MCF 10A (cell line): ENCODE measurements around the gene ABHD16A. TPM values are rescaled to one million over a fixed set of nuclear protein-coding genes. Genes with fewer than 3 reads are reported as not detected.
A peak's percentile ranks its signal among the peaks of the same experiment; 100 is the strongest.

Source experiments
- BruUV-seq: library from RNA; stranded (reverse); fragments of 400-500 nt; replicated peaks from 2 replicates; lab custom pipeline; 2021; lab: Mats Ljungman, UMichigan
- CTCF ChIA-PET: fragments of 300-600 bp; sonication (Branson Sonifier 250); formaldehyde crosslinking; extraction: SDS; loops from one replicate; lab custom pipeline; 2021; ENCODE audit warnings: antibody characterized with exemption, inconsistent platforms; lab: Yijun Ruan, JAX
- POLR2A ChIA-PET: fragments of 300-600, 350-650 bp; sonication (Branson Sonifier 250); formaldehyde crosslinking; extraction: SDS; loops from one replicate; lab custom pipeline; 2020; ENCODE audit warnings: antibody characterized with exemption, inconsistent platforms; lab: Yijun Ruan, JAX
- DNase-seq: peaks from one replicate; pipeline ENCODE4 v3.0.0-alpha.2; 2018; ENCODE audit not compliant: unreplicated experiment
- H3K27ac Mint-ChIP-seq: one replicate; pipeline ENCODE4 v1.8.0; 2022; ENCODE audit warnings: mild to moderate bottlenecking, low read depth, mixed read lengths; ENCODE audit not compliant: unreplicated experiment
- H3K27me3 Mint-ChIP-seq: one replicate; pipeline ENCODE4 v1.8.0; 2022; ENCODE audit warnings: mixed read lengths; ENCODE audit not compliant: insufficient read depth, unreplicated experiment
- H3K36me3 Mint-ChIP-seq: one replicate; pipeline ENCODE4 v1.8.0; 2022; ENCODE audit warnings: mild to moderate bottlenecking, moderate library complexity, mixed read lengths; ENCODE audit not compliant: insufficient read depth, unreplicated experiment
- H3K4me1 Mint-ChIP-seq: one replicate; pipeline ENCODE4 v1.8.0; 2022; ENCODE audit warnings: mixed read lengths; ENCODE audit not compliant: insufficient read depth, unreplicated experiment
- H3K4me3 Mint-ChIP-seq: one replicate; pipeline ENCODE4 v1.8.0; 2022; ENCODE audit warnings: mild to moderate bottlenecking, moderate library complexity, mixed read lengths; ENCODE audit not compliant: unreplicated experiment
- H3K9me3 Mint-ChIP-seq: one replicate; pipeline ENCODE4 v1.8.0; 2022; ENCODE audit warnings: mixed read lengths; ENCODE audit not compliant: unreplicated experiment
- CTCF ChIP-seq: fragments of 200-600 bp; IDR thresholded peaks from one replicate; pipeline ENCODE4 v1.8.0; 2022; ENCODE audit warnings: antibody characterized with exemption, mild to moderate bottlenecking; ENCODE audit not compliant: unreplicated experiment
- intact Hi-C: fragments of 100-400 bp; cut with micrococcal nuclease; formaldehyde crosslinking; loops from 2 replicates; pipeline ENCODE4 v1.14.1; 2022
- total RNA-seq: library from RNA; stranded (reverse); gene quantifications from 2 replicates; pipeline ENCODE4 v1.2.3, GENCODE V29; 2022

The ABHD16A gene
- total RNA-seq, 1 experiment from 2014 or later = 32.1 TPM

GRCh38 chr6:31654574-31655348, 48.4 kb downstream of the ABHD16A start:
- BruUV-seq = no TSS peak
- POLR2A ChIA-PET = interaction anchor here (0.7 to 7.1 kb wide), 7 partner anchors 9 to 302 kb away, joined by 3 to 263 read pairs (median 6); partner anchors contain the start of genes C6orf47, CSNK2B, DDX39B and GPANK1
- no peaks in the 10 kb centered on the region for H3K27me3 Mint-ChIP-seq
- CTCF ChIA-PET = interaction anchor here (0.6 to 1.6 kb wide), 5 partner anchors 9 to 298 kb away, joined by 3 to 9 read pairs (median 4); partner anchors contain the start of gene CSNK2B
- H3K4me3 Mint-ChIP-seq = no peak overlapping the region
- peaks cover 43% of the 10 kb centered on the region for H3K4me1 Mint-ChIP-seq
- no peak overlapping the region for H3K27ac Mint-ChIP-seq
- intact Hi-C loops = no loop called here
- H3K36me3 Mint-ChIP-seq = peaks cover 50% of the 10 kb centered on the region
- DNase-seq = no peak
- TF ChIP-seq CTCF = no peak
- no peaks in the 10 kb centered on the region for H3K9me3 Mint-ChIP-seq

- intact Hi-C loops = loop anchor here (1.0 to 2.0 kb wide), 2 partner anchors 7 to 106 kb away; partner anchors contain the start of genes ATP6V1G2, C6orf47 and NFKBIL1
- peaks cover 55% of the 10 kb centered on the region for H3K36me3 Mint-ChIP-seq
- H3K9me3 Mint-ChIP-seq = no peaks in the 10 kb centered on the region
- CTCF ChIA-PET = interaction anchor here (0.7 to 1.6 kb wide), 7 partner anchors 11 to 317 kb away, joined by 3 to 9 read pairs (median 4); partner anchors contain the start of gene ATP6V1G2
- no peak for DNase-seq
- POLR2A ChIA-PET = interaction anchor here (0.5 to 7.1 kb wide), 49 partner anchors 10 to 1961 kb away, joined by 3 to 263 read pairs (median 5); partner anchors contain the start of genes ABHD16A, ATF6B, ATP6V1G2 and BRD2
- TF ChIP-seq CTCF = no peak
- TSS peak; percentile 89 for BruUV-seq
- peaks cover 36% of the 10 kb centered on the region for H3K4me1 Mint-ChIP-seq
- peak overlapping the region; percentile 98 for H3K27ac Mint-ChIP-seq
- no peaks in the 10 kb centered on the region for H3K27me3 Mint-ChIP-seq
- peak overlapping the region; percentile 100 for H3K4me3 Mint-ChIP-seq
Measured at GRCh38 chr6:31652925-31653724, 50.0 kb downstream of the ABHD16A start.

GRCh38 chr6:31651602-31652191, 51.4 kb downstream of the ABHD16A start:
- ChIA-PET CTCF (interaction anchor here (0.6 to 1.0 kb wide), 6 partner anchors 15 to 247 kb away, joined by 3 to 5 read pairs (median 4); partner anchors contain the start of gene ATP6V1G2), POLR2A (interaction anchor here (0.6 to 7.1 kb wide), 52 partner anchors 8 to 1625 kb away, joined by 3 to 263 read pairs (median 6); partner anchors contain the start of genes ABHD16A, AIF1, ATF6B and ATP6V1G2)
- TSS peak; percentile 57 for BruUV-seq
- peak; percentile 76 for DNase-seq
- Mint-ChIP-seq H3K9me3 (no peaks in the 10 kb centered on the region), H3K4me1 (peaks cover 30% of the 10 kb centered on the region), H3K27me3 (no peaks in the 10 kb centered on the region), H3K36me3 (peaks cover 60% of the 10 kb centered on the region), H3K4me3 (peak overlapping the region; percentile 100), H3K27ac (peak overlapping the region; percentile 98)
- TF ChIP-seq CTCF = no peak
- intact Hi-C loops = loop anchor here (1.0 to 2.0 kb wide), 2 partner anchors 9 to 105 kb away; partner anchors contain the start of genes ATP6V1G2, C6orf47 and NFKBIL1
